HG02642 (cell line): ENCODE measurements around the gene HCST.
"Not testable (repeated sequence)": the region's sequence is repeated elsewhere in the genome, so short reads cannot be mapped to it uniquely, and the experiment has no call there.

Experiments used
- ATAC-seq: cut with Tn5 transposase; IDR thresholded peaks from one replicate; pipeline ENCODE4 v1.9.1; 2021; ENCODE audit warnings: mild to moderate bottlenecking; ENCODE audit not compliant: unreplicated experiment, poor library complexity

Gene HCST

GRCh38 chr19:35879068-35879467, 23.3 kb upstream of the HCST start:
- ATAC-seq, result no peak

GRCh38 chr19:35879770-35880317, 22.5 kb upstream of the HCST start:
- no peak for ATAC-seq

- ATAC-seq, result no peak
Measured at GRCh38 chr19:35882114-35882832, 20.1 kb upstream of the HCST start.

- ATAC-seq, result no peak
Measured at GRCh38 chr19:35883882-35884281, 18.4 kb upstream of the HCST start.

GRCh38 chr19:35885225-35885738, 17.0 kb upstream of the HCST start:
- ATAC-seq, result no peak

- ATAC-seq, result no peak
Measured at GRCh38 chr19:35885904-35886303, 16.4 kb upstream of the HCST start.

- no peak for ATAC-seq
Measured at GRCh38 chr19:35887197-35887596, 15.1 kb upstream of the HCST start.

GRCh38 chr19:35888398-35888797, 13.9 kb upstream of the HCST start:
- ATAC-seq, result no peak

- ATAC-seq, result no peak
Measured at GRCh38 chr19:35889370-35890112, 12.8 kb upstream of the HCST start.

GRCh38 chr19:35890113-35890650, 12.1 kb upstream of the HCST start:
- no peak for ATAC-seq

GRCh38 chr19:35891819-35892218, 10.5 kb upstream of the HCST start:
- not testable (repeated sequence) for ATAC-seq

- ATAC-seq, result no peak
Measured at GRCh38 chr19:35894342-35894741, 8.0 kb upstream of the HCST start.

GRCh38 chr19:35895911-35896642, 6.3 kb upstream of the HCST start:
- ATAC-seq, result no peak

- ATAC-seq, result no peak
Measured at GRCh38 chr19:35896643-35897040, 5.7 kb upstream of the HCST start.

- no peak for ATAC-seq
Measured at GRCh38 chr19:35897706-35898451, 4.5 kb upstream of the HCST start.

- ATAC-seq, result no peak
Measured at GRCh38 chr19:35898499-35898809, 3.9 kb upstream of the HCST start.

GRCh38 chr19:35899547-35900214, 2.6 kb upstream of the HCST start:
- ATAC-seq, result peak; percentile 51

GRCh38 chr19:35901055-35901644, 1.2 kb upstream of the HCST start:
- no peak for ATAC-seq

- no peak for ATAC-seq
Measured at GRCh38 chr19:35902870-35903475, 644 bp downstream of the HCST start.
